Liver (tissue), 9 donors: ENCODE results near the gene ERC1. TPM values are rescaled to one million over a fixed set of nuclear protein-coding genes. Genes with fewer than 3 reads are reported as not detected.

Experiments
- DNase-seq: peaks from one replicate; pipeline ENCODE4 v3.0.0-alpha.2; 2017; ENCODE audit warnings: low spot score
- H3K27ac ChIP-seq, 2 donors: one replicate each; pipeline ENCODE4 v1.7.0; 2013; ENCODE audit warnings: inconsistent platforms in 2 of 2, low read length in 2 of 2, control low read depth in 1 of 2, low read depth in 1 of 2, mild to moderate bottlenecking in 1 of 2
- H3K27me3 ChIP-seq, 4 donors: one replicate each; pipeline versions ENCODE4 v1.6.1 to v1.7.0; 2013; ENCODE audit warnings: low read length in 3 of 4, inconsistent platforms in 1 of 4, mild to moderate bottlenecking in 1 of 4, moderate library complexity in 1 of 4; ENCODE audit not compliant: control insufficient read depth in 4 of 4, insufficient read depth in 4 of 4
- H3K36me3 ChIP-seq, 4 donors: one replicate each; pipeline versions ENCODE4 v1.6.1 to v1.7.0; 2013; ENCODE audit warnings: low read length in 3 of 4, mild to moderate bottlenecking in 3 of 4, low read depth in 1 of 4, moderate library complexity in 1 of 4; ENCODE audit not compliant: control insufficient read depth in 4 of 4, insufficient read depth in 3 of 4
- H3K4me1 ChIP-seq, 4 donors: one replicate each; pipeline versions ENCODE4 v1.6.1 to v1.7.0; 2013; ENCODE audit warnings: low read length in 3 of 4, mild to moderate bottlenecking in 3 of 4, moderate library complexity in 1 of 4; ENCODE audit not compliant: control insufficient read depth in 4 of 4, insufficient read depth in 4 of 4
- H3K4me3 ChIP-seq, 3 donors: one replicate each; pipeline versions ENCODE4 v1.6.1 to v1.7.0; 2013; ENCODE audit warnings: low read length in 3 of 3, control low read depth in 1 of 3, low read depth in 1 of 3, mild to moderate bottlenecking in 1 of 3
- H3K9ac ChIP-seq, 2 donors: one replicate each; pipeline ENCODE4 v1.7.0; 2013; ENCODE audit warnings: low read length in 2 of 2, mild to moderate bottlenecking in 2 of 2, moderate library complexity in 2 of 2, control low read depth in 1 of 2, low read depth in 1 of 2
- H3K9me3 ChIP-seq, 4 donors: one replicate each; pipeline versions ENCODE4 v1.6.1 to v1.7.0; 2013; ENCODE audit warnings: low read length in 3 of 4; ENCODE audit not compliant: control insufficient read depth in 4 of 4
- EGR1 ChIP-seq, 2 donors: IDR thresholded peaks; 2 replicates each; pipeline ENCODE4 v1.6.1; 2016 to 2018; ENCODE audit warnings: antibody characterized with exemption in 2 of 2, low read depth in 2 of 2
- FOXA1 ChIP-seq: IDR thresholded peaks from 2 replicates; pipeline ENCODE4 v1.6.1; 2016; ENCODE audit warnings: antibody characterized with exemption
- FOXA2 ChIP-seq: IDR thresholded peaks from 2 replicates; pipeline ENCODE4 v1.6.1; 2016; ENCODE audit warnings: antibody characterized with exemption
- GABPA ChIP-seq, 2 donors: IDR thresholded peaks in 1 of 2; conservative IDR thresholded peaks in 1 of 2; 2 replicates each; pipeline ENCODE4 v1.6.1; 2016; ENCODE audit warnings: antibody characterized with exemption in 2 of 2, mild to moderate bottlenecking in 1 of 2, moderate library complexity in 1 of 2
- HNF4A ChIP-seq, 2 donors: conservative IDR thresholded peaks; 2 replicates each; pipeline ENCODE4 v1.6.1; 2016; ENCODE audit warnings: antibody characterized with exemption in 2 of 2, mild to moderate bottlenecking in 2 of 2
- HNF4G ChIP-seq: IDR thresholded peaks from 2 replicates; pipeline ENCODE4 v1.6.1; 2016; ENCODE audit warnings: antibody characterized with exemption
- JUND ChIP-seq, 2 donors: IDR thresholded peaks; 2 replicates each; pipeline ENCODE4 v1.6.1; 2016; ENCODE audit warnings: antibody characterized with exemption in 2 of 2
- NR2F2 ChIP-seq: IDR thresholded peaks from 2 replicates; pipeline ENCODE4 v1.6.1; 2016; ENCODE audit warnings: antibody characterized with exemption
- RAD21 ChIP-seq, 2 donors: IDR thresholded peaks; 2 replicates each; pipeline ENCODE4 v1.6.1; 2016; ENCODE audit warnings: antibody characterized with exemption in 2 of 2, mild to moderate bottlenecking in 2 of 2
- RXRA ChIP-seq, 2 donors: IDR thresholded peaks; 2 replicates each; pipeline ENCODE4 v1.6.1; 2017 to 2018; ENCODE audit warnings: antibody characterized with exemption in 2 of 2, mild to moderate bottlenecking in 1 of 2
- SP1 ChIP-seq: IDR thresholded peaks from 2 replicates; pipeline ENCODE4 v1.6.1; 2018; ENCODE audit warnings: antibody characterized with exemption, mild to moderate bottlenecking
- TAF1 ChIP-seq: conservative IDR thresholded peaks from 2 replicates; pipeline ENCODE4 v1.6.1; 2016; ENCODE audit warnings: antibody characterized with exemption, mild to moderate bottlenecking
- YY1 ChIP-seq: IDR thresholded peaks from 2 replicates; pipeline ENCODE4 v1.6.1; 2016; ENCODE audit warnings: antibody characterized with exemption, mild to moderate bottlenecking
- WGBS: extraction: QIAGEN DNeasy Blood & Tissue Kit; methylation state at CpG from one replicate; pipeline ENCODE4 v1.1.7; 2013; 5-methylcytosine and 5-hydroxymethylcytosine counted together
- polyA plus RNA-seq, 2 donors: library from polyadenylated mRNA; stranded (reverse) in 1 of 2; unstranded in 1 of 2; fragments of 200-250 nt in 1 of 2; fragments of >200 nt in 1 of 2; fragmentation: Nextera tagmentation in 1 of 2; extraction: Ambion mirVana in 1 of 2; gene quantifications; one replicate each; pipeline versions ENCODE4 v1.2.1 to v1.2.3, GENCODE V29; 2013 to 2015
- total RNA-seq, 2 donors: library from RNA; depleted of rRNA; stranded (reverse); fragments of >200 nt; gene quantifications; one replicate each; pipeline ENCODE4 v1.2.3, GENCODE V29; 2014
- TF ChIP-seq, protein P1 (sequence below): IDR thresholded peaks from 2 replicates; pipeline ENCODE4 v1.6.1; 2016; ENCODE audit warnings: antibody characterized with exemption
- TF ChIP-seq, protein P2 (sequence below): IDR thresholded peaks from 2 replicates; pipeline ENCODE4 v1.6.1; 2016; ENCODE audit warnings: antibody characterized with exemption
- TF ChIP-seq, protein P3 (sequence below): fragments of 150-350 bp; IDR thresholded peaks from 2 replicates; pipeline ENCODE4 v1.5.1; 2017; ENCODE audit warnings: improper control_type of control experiment, low read depth, low read length; ENCODE audit not compliant: missing input control
- TF ChIP-seq, protein P4 (sequence below): IDR thresholded peaks from 2 replicates; pipeline ENCODE4 v1.6.1; 2016; ENCODE audit warnings: antibody characterized with exemption, mild to moderate bottlenecking
- TF ChIP-seq, protein P5 (sequence below): IDR thresholded peaks from 2 replicates; pipeline ENCODE4 v1.6.1; 2016; ENCODE audit warnings: antibody characterized with exemption
- donor health status: healthy.
- donor health status: healthy.
- donor health status: healthy.
- donor health status: healthy.
- donor health status: healthy.

The ERC1 gene
- total and polyA plus RNA-seq, 4 donors: 6.2 to 50.2 (median 10.3) TPM

DNA sequence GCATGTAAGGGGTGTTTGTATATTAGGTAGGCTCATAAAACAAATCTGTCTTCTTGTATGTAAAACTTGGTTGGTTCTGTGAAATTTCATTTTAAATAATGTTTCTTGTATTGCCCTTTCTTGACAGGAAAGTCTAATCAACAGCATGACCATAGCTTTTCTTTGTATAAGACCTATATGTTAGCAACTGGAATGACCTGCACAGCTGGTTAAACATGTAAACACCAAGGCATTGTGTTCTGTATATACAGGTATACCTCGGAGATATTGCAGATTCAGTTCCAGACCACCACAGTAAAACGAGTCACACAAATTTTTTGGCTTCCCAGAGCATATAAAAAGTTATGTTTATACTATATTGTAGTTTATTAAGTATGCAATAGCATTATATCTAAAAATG, 183.6 kb downstream of the ERC1 start:
- no peak overlapping the region for H3K27ac ChIP-seq
- no peaks in the 10 kb centered on the region for H3K27me3 ChIP-seq
- H3K9me3 ChIP-seq: no peaks in the 10 kb centered on the region
- no peak overlapping the region for H3K9ac ChIP-seq
- no peak for DNase-seq
- no peak for TF ChIP-seq RXRA (IDR thresholded peaks at IDR 0.05)
- TF ChIP-seq, protein P1, sequence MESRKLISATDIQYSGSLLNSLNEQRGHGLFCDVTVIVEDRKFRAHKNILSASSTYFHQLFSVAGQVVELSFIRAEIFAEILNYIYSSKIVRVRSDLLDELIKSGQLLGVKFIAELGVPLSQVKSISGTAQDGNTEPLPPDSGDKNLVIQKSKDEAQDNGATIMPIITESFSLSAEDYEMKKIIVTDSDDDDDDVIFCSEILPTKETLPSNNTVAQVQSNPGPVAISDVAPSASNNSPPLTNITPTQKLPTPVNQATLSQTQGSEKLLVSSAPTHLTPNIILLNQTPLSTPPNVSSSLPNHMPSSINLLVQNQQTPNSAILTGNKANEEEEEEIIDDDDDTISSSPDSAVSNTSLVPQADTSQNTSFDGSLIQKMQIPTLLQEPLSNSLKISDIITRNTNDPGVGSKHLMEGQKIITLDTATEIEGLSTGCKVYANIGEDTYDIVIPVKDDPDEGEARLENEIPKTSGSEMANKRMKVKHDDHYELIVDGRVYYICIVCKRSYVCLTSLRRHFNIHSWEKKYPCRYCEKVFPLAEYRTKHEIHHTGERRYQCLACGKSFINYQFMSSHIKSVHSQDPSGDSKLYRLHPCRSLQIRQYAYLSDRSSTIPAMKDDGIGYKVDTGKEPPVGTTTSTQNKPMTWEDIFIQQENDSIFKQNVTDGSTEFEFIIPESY: no peak
- no peaks in the 10 kb centered on the region for H3K4me1 ChIP-seq
- no peaks in the 10 kb centered on the region for H3K36me3 ChIP-seq
- no peak overlapping the region for H3K4me3 ChIP-seq
- WGBS: 86% methylated on average over 2 of the region's 2 CpGs

DNA sequence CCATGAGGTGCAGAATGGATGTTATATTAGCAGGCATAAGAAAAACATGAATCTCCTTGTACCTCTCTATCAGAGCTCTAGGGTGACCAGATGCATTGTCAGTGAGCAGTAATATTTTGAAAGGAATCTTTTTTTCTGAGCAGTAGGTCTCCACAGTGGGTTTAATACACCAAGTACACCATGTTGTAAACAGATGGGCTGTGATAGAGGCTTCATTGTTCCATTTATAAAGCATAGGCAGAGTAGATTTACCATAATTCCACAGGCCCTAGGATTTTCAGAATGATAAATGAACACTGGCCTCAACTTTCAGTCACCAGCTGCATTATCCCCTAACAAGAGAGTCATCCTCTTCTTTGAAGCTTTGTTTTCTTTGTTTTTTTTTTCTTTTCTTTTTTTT, 185.2 kb downstream of the ERC1 start:
- H3K4me1 ChIP-seq: no peaks in the 10 kb centered on the region
- H3K4me3 ChIP-seq: no peak overlapping the region
- DNase-seq: no peak
- no peaks in the 10 kb centered on the region for H3K27me3 ChIP-seq
- H3K9me3 ChIP-seq: no peaks in the 10 kb centered on the region
- H3K9ac ChIP-seq: no peak overlapping the region
- H3K36me3 ChIP-seq: no peaks in the 10 kb centered on the region
- no peak overlapping the region for H3K27ac ChIP-seq
- TF ChIP-seq TAF1: no peak
- TF ChIP-seq, protein P2, sequence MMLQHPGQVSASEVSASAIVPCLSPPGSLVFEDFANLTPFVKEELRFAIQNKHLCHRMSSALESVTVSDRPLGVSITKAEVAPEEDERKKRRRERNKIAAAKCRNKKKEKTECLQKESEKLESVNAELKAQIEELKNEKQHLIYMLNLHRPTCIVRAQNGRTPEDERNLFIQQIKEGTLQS: no peak
- TF ChIP-seq JUND (IDR thresholded peaks at IDR 0.05): no peak
- no peak for TF ChIP-seq RXRA (IDR thresholded peaks at IDR 0.05)
- no peak for TF ChIP-seq FOXA1
- no peak for TF ChIP-seq HNF4A (conservative IDR thresholded peaks at IDR 0.05)
- no peak for TF ChIP-seq GABPA (IDR thresholded peaks at IDR 0.05 in 1 of 2, conservative IDR thresholded peaks at IDR 0.05 in 1 of 2)
- no peak for TF ChIP-seq YY1
- no peak for TF ChIP-seq EGR1 (IDR thresholded peaks at IDR 0.05; ENCODE audit: low read depth in 2 of 2)
- TF ChIP-seq SP1: no peak
- TF ChIP-seq, protein P3, sequence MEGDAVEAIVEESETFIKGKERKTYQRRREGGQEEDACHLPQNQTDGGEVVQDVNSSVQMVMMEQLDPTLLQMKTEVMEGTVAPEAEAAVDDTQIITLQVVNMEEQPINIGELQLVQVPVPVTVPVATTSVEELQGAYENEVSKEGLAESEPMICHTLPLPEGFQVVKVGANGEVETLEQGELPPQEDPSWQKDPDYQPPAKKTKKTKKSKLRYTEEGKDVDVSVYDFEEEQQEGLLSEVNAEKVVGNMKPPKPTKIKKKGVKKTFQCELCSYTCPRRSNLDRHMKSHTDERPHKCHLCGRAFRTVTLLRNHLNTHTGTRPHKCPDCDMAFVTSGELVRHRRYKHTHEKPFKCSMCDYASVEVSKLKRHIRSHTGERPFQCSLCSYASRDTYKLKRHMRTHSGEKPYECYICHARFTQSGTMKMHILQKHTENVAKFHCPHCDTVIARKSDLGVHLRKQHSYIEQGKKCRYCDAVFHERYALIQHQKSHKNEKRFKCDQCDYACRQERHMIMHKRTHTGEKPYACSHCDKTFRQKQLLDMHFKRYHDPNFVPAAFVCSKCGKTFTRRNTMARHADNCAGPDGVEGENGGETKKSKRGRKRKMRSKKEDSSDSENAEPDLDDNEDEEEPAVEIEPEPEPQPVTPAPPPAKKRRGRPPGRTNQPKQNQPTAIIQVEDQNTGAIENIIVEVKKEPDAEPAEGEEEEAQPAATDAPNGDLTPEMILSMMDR: no peak
- TF ChIP-seq, protein P4, sequence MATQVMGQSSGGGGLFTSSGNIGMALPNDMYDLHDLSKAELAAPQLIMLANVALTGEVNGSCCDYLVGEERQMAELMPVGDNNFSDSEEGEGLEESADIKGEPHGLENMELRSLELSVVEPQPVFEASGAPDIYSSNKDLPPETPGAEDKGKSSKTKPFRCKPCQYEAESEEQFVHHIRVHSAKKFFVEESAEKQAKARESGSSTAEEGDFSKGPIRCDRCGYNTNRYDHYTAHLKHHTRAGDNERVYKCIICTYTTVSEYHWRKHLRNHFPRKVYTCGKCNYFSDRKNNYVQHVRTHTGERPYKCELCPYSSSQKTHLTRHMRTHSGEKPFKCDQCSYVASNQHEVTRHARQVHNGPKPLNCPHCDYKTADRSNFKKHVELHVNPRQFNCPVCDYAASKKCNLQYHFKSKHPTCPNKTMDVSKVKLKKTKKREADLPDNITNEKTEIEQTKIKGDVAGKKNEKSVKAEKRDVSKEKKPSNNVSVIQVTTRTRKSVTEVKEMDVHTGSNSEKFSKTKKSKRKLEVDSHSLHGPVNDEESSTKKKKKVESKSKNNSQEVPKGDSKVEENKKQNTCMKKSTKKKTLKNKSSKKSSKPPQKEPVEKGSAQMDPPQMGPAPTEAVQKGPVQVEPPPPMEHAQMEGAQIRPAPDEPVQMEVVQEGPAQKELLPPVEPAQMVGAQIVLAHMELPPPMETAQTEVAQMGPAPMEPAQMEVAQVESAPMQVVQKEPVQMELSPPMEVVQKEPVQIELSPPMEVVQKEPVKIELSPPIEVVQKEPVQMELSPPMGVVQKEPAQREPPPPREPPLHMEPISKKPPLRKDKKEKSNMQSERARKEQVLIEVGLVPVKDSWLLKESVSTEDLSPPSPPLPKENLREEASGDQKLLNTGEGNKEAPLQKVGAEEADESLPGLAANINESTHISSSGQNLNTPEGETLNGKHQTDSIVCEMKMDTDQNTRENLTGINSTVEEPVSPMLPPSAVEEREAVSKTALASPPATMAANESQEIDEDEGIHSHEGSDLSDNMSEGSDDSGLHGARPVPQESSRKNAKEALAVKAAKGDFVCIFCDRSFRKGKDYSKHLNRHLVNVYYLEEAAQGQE: no peak
- TF ChIP-seq, protein P1: no peak
- TF ChIP-seq, protein P5, sequence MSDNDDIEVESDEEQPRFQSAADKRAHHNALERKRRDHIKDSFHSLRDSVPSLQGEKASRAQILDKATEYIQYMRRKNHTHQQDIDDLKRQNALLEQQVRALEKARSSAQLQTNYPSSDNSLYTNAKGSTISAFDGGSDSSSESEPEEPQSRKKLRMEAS: no peak
- no peak for TF ChIP-seq NR2F2
- TF ChIP-seq HNF4G: no peak
- no peak for TF ChIP-seq RAD21 (IDR thresholded peaks at IDR 0.05)
- no peak for TF ChIP-seq FOXA2
